Amniotic epithelial cell (primary cell): ENCODE measurements around the gene EPPIN.
"Not testable (repeated sequence)": the region's sequence is repeated elsewhere in the genome, so short reads cannot be mapped to it uniquely, and the experiment has no call there.

Experiments used
- DNase-seq: peaks from one replicate; pipeline ENCODE4 v3.0.0-alpha.2; 2010; ENCODE audit warnings: low read depth

EPPIN gene

GRCh38 chr20:45547206-45547770 is at the start of gene EPPIN:
Gene EPPIN, minus strand, starts transcription at chr20:45547401. Its CDS starts 44 bp downstream, at chr20:45547357.
- DNase-seq, result no peak

- no peak for DNase-seq
Measured at GRCh38 chr20:45595235-45595634, 48.0 kb upstream of the EPPIN start.

GRCh38 chr20:45593498-45593897 is 46.3 kb upstream of the EPPIN start:
- DNase-seq, result no peak

- DNase-seq, result peak; percentile 16
Measured at GRCh38 chr20:45592574-45593189, 45.5 kb upstream of the EPPIN start.

GRCh38 chr20:45589725-45590124 is 42.5 kb upstream of the EPPIN start:
- DNase-seq, result no peak

- DNase-seq, result no peak
Measured at GRCh38 chr20:45588800-45589199, 41.6 kb upstream of the EPPIN start.

GRCh38 chr20:45585986-45586385 is 38.8 kb upstream of the EPPIN start:
- DNase-seq, result not testable (repeated sequence)

- not testable (repeated sequence) for DNase-seq
Measured at GRCh38 chr20:45584294-45584693, 37.1 kb upstream of the EPPIN start.

- no peak for DNase-seq
Measured at GRCh38 chr20:45583502-45583901, 36.3 kb upstream of the EPPIN start.

- peak; percentile 0 for DNase-seq
Measured at GRCh38 chr20:45581702-45582101, 34.5 kb upstream of the EPPIN start.

- no peak for DNase-seq
Measured at GRCh38 chr20:45579184-45579583, 32.0 kb upstream of the EPPIN start, which contains the start of gene WFDC8. Gene WFDC8, minus strand, starts transcription at chr20:45579284. Its CDS starts 37 bp downstream, at chr20:45579247.

GRCh38 chr20:45578231-45578630 is 31.0 kb upstream of the EPPIN start:
- DNase-seq, result no peak

- peak; percentile 4 for DNase-seq
Measured at GRCh38 chr20:45576995-45577394, 29.8 kb upstream of the EPPIN start.

- no peak for DNase-seq
Measured at GRCh38 chr20:45575931-45576330, 28.7 kb upstream of the EPPIN start.

- not testable (repeated sequence) for DNase-seq
Measured at GRCh38 chr20:45569650-45570049, 22.4 kb upstream of the EPPIN start.

GRCh38 chr20:45564760-45565276 is 17.6 kb upstream of the EPPIN start:
- DNase-seq, result no peak

GRCh38 chr20:45555198-45555597 is 8.0 kb upstream of the EPPIN start:
- no peak for DNase-seq

GRCh38 chr20:45552456-45552855 is 5.3 kb upstream of the EPPIN start:
- DNase-seq, result no peak

GRCh38 chr20:45550765-45551164 is 3.6 kb upstream of the EPPIN start:
- DNase-seq, result no peak

- no peak for DNase-seq
Measured at GRCh38 chr20:45548410-45548809, 1.2 kb upstream of the EPPIN start.

- DNase-seq, result peak; percentile 36
Measured at GRCh38 chr20:45545754-45546453, 1.3 kb downstream of the EPPIN start.

GRCh38 chr20:45545351-45545750 is 1.9 kb downstream of the EPPIN start:
- DNase-seq, result no peak

- no peak for DNase-seq
Measured at GRCh38 chr20:45539382-45539781, 7.8 kb downstream of the EPPIN start, which contains the start of gene WFDC6. Gene WFDC6, minus strand, starts transcription at chr20:45539482. Its CDS starts 75 bp downstream, at chr20:45539407.
